Measurements from ENCODE around the gene BAZ1A. TPM values are rescaled to one million over a fixed set of nuclear protein-coding genes. Genes with fewer than 3 reads are reported as not detected.
"Not testable (repeated sequence)": the region's sequence is repeated elsewhere in the genome, so short reads cannot be mapped to it uniquely, and the experiment has no call there.

BAZ1A gene
- total RNA-seq, 2 experiments from 2014 or later = 67.8 to 68.0 TPM

DNA sequence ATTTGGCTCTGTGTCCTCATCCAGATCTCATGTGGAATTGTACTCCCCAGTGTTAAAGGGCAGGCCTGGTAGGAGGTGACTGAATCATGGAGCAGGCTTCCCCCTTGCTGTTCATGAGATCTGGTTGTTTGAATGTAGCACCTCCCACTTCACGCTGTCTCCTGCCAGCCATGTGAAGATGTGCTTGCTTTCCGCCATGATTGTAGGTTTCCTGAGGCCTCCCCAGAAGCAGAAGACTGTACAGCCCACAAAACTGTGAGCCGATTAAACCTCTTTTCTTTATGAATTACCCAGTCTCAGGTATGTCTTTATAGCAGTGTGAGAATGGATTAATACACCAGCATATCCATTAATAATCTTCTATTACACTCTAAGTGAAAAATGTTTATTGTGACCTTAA, 70.2 kb downstream of the BAZ1A start:
- peaks cover 62% of the 10 kb centered on the region for H3K36me3 Mint-ChIP-seq
- intact Hi-C loops (cut with micrococcal nuclease) = no loop called here
- POLR2A ChIA-PET = no interaction called here
- H3K4me1 Mint-ChIP-seq (ENCODE audit: low read depth) = peaks cover 12% of the 10 kb centered on the region
- H3K27ac Mint-ChIP-seq = no peak overlapping the region
- H3K27me3 Mint-ChIP-seq = no peaks in the 10 kb centered on the region
- H3K4me3 Mint-ChIP-seq = no peak overlapping the region
- CTCF ChIA-PET = no interaction called here
- H3K9me3 Mint-ChIP-seq = peaks cover 12% of the 10 kb centered on the region
- no peak for DNase-seq

DNA sequence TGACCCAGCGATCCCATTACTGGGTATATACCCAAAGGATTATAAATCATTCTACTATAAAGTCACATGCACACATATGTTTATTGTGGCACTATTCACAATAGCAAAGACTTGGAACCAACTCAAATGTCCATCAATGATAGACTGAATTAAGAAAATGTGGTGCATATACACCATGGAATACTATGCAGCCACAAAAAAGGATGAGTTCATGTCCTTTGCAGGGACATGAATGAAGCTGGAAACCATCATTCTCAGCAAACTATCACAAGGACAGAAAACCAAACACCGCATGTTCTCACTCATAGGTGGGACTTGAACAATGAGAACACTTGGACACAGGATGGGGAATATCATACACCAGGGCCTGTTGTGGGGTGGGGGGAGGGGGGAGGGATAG, 76.3 kb downstream of the BAZ1A start:
- DNase-seq; H3K27me3 Mint-ChIP-seq; POLR2A ChIA-PET; H3K27ac Mint-ChIP-seq; CTCF ChIA-PET; intact Hi-C loops (cut with micrococcal nuclease); H3K9me3 Mint-ChIP-seq; H3K4me1 Mint-ChIP-seq (ENCODE audit: low read depth); H3K4me3 Mint-ChIP-seq: not testable (repeated sequence)
- peaks cover 52% of the 10 kb centered on the region for H3K36me3 Mint-ChIP-seq

DNA sequence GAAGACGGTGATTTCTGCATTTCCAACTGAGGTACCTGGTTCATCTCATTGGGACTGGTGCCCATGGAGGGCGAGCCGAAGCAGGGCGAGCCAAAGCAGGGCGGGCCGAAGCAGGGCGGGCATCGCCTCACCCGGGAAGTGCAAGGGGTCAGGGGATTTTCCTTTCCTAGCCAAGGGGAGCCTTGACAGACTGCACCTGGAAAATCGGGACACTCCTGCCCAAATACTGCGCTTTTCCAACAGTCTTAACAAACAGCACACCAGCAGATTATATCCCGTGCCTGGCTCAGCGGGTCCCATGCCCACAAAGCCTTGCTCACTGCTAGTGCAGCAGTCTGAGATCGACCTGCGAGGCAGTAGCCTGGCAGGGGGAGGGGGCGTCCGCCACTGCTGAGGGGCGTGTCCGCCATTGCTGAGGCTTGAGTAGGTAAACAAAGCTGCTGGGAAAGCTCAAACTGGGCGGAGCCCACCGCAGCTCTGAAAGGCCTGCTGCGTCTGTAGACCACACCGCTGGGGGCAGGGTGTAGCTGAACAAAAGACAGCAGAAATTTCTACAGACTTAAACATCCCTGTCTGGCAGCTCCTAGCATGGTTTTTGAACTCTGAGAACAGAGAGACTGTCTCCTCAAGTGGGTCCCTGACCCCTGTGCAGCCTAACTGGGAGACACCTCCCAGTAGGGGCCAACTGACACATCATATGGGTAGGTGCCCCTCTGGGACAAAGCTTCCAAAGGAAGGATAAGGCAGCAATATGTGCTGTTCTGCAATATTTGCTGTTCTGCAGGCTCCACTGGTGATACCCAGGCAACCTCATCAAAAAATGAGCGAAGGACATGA, 77.2 kb downstream of the BAZ1A start:
- H3K27me3 Mint-ChIP-seq = no peaks in the 10 kb centered on the region
- no peaks in the 10 kb centered on the region for H3K9me3 Mint-ChIP-seq
- ChIA-PET CTCF (no interaction called here), POLR2A (no interaction called here)
- DNase-seq = no peak
- intact Hi-C loops (cut with micrococcal nuclease) = no loop called here
- peaks cover 48% of the 10 kb centered on the region for H3K36me3 Mint-ChIP-seq
- H3K4me1 Mint-ChIP-seq (ENCODE audit: low read depth) = peaks cover 5% of the 10 kb centered on the region
- no peak overlapping the region for H3K27ac Mint-ChIP-seq
- H3K4me3 Mint-ChIP-seq = no peak overlapping the region

DNA sequence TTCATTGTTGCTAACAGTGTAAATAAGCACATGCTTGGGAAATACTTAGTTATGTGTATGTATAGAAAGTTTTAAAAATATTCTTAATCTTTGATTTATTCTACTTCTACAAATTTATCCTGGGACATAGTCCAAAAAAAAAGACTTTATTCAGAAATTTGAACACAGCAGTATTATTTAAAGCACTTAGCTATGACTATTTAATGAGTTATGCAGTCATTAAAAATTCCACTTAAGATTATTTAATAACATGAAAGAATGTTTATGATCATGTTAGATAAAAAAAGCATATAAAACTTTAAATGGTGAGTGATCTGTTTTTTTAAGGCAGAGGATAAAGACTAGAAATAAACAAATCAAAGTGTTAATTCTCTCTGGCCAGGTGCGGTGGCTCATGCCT, 78.3 kb downstream of the BAZ1A start:
- Mint-ChIP-seq H3K4me3 (no peak overlapping the region), H3K9me3 (no peaks in the 10 kb centered on the region), H3K4me1 (ENCODE audit: low read depth) (no peaks in the 10 kb centered on the region), H3K27me3 (no peaks in the 10 kb centered on the region), H3K27ac (no peak overlapping the region), H3K36me3 (peaks cover 43% of the 10 kb centered on the region)
- intact Hi-C loops (cut with micrococcal nuclease) = no loop called here
- ChIA-PET CTCF (interaction anchor here (0.6 kb wide), 1 partner anchor 74 kb away, joined by 4 read pairs; no protein-coding TSS in a partner anchor), POLR2A (no interaction called here)
- DNase-seq = no peak

DNA sequence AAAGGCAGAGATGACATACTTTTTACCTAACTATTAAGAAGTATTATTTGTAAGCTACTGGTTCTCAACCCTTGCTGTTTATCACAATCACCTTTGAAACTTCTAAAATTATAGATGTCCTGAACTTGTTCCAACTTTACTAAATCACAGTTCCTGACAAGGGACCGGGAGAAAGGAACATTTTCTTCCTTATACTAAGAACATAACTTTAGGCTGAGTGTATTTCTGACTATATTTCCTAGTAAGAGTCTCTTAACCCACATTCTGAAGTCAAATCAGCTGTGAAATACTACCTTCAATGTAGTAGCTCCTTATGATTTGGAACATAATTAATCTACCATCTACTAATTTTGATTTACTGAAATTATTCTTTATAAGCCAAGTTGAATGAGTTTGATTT, 80.2 kb downstream of the BAZ1A start:
- CTCF ChIA-PET = no interaction called here
- Mint-ChIP-seq H3K27me3 (no peaks in the 10 kb centered on the region), H3K9me3 (no peaks in the 10 kb centered on the region), H3K4me3 (no peak overlapping the region), H3K4me1 (ENCODE audit: low read depth) (no peaks in the 10 kb centered on the region), H3K36me3 (peaks cover 39% of the 10 kb centered on the region), H3K27ac (no peak overlapping the region)
- intact Hi-C loops (cut with micrococcal nuclease) = no loop called here
- POLR2A ChIA-PET = no interaction called here
- no peak for DNase-seq

DNA sequence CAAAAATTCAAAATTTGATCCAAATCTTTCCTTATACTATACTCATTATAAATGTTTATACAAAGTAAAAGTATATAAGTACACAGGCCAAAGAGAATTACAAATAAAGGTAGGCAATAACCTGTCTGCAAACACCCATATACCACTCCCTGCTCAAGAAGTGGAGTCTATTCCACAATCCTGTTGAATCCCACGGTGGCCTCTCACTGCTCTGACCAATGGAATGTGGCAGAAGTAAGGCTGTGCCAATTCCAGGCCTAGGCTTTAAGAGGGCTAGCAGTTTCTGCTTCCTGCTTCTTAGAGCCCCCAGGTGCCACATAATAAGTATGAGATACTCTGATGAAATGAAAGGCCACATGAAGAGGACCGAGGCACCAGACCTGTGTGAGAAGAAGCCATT, 80.9 kb downstream of the BAZ1A start:
- no peak for DNase-seq
- ChIA-PET POLR2A (no interaction called here), CTCF (no interaction called here)
- Mint-ChIP-seq H3K9me3 (no peaks in the 10 kb centered on the region), H3K4me1 (ENCODE audit: low read depth) (no peaks in the 10 kb centered on the region), H3K4me3 (no peak overlapping the region), H3K27ac (no peak overlapping the region), H3K27me3 (no peaks in the 10 kb centered on the region), H3K36me3 (peaks cover 38% of the 10 kb centered on the region)
- intact Hi-C loops (cut with micrococcal nuclease) = no loop called here

DNA sequence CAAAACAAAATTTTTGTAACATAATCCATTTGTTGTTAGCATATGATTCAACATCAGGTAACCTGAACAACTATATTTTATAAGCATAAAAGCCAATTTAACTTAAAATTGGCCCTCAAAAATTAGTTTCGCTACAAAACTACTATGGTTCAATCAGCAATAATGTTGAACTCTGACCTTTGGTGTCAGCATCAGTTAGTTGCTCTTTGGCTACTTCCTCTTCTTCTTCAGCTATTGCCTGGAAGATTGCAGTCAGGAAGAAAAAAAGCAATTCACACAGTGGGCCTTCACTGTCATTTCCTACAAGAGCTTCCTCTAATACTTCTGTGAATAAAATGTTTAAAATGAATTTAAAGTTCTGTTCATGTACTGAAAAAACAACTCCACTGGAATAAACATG, 82.6 kb downstream of the BAZ1A start:
- Mint-ChIP-seq H3K4me3 (no peak overlapping the region), H3K27ac (no peak overlapping the region), H3K36me3 (peaks cover 23% of the 10 kb centered on the region), H3K4me1 (ENCODE audit: low read depth) (no peaks in the 10 kb centered on the region), H3K9me3 (no peaks in the 10 kb centered on the region), H3K27me3 (no peaks in the 10 kb centered on the region)
- ChIA-PET CTCF (no interaction called here), POLR2A (no interaction called here)
- no peak for DNase-seq
- intact Hi-C loops (cut with micrococcal nuclease) = no loop called here

DNA sequence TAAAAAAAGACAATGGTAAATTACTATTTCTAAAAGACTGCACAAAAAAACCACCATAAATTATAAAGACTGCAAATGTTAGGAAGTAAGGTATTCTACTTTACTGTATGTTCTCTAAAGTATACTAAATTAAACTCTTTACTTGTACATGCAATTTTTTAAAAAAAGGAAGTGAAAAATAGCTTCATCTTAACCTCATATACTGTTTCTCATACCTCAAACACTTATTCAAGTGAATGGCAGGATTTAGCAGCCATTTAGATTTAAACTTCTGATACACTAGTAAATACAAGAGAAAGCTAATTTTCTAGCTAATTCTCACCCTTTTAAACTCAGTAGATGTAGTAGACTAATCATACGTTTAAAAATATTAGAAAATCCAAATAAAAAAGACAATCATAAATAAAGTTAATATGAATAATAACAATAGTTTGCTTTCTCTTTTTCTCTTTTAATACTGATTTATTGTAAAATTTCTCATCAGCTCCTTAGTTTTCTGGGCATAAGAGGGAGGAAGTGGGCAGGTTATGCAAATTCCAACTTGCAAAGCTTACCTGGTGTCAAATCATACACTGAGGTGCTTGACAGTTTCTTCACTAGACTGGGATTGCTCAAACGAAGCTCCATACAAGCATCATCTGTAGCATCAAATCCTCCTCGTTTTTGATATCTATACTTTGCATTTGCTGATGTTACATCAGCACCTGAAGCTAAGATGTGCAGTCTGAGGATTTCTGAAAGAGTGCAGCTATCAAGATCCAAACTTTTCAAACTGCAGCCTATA, 89.7 kb downstream of the BAZ1A start:
- Mint-ChIP-seq H3K4me1 (ENCODE audit: low read depth) (peaks cover 7% of the 10 kb centered on the region), H3K27me3 (no peaks in the 10 kb centered on the region), H3K36me3 (peaks cover 45% of the 10 kb centered on the region), H3K9me3 (no peaks in the 10 kb centered on the region), H3K4me3 (no peak overlapping the region), H3K27ac (no peak overlapping the region)
- DNase-seq = no peak
- ChIA-PET POLR2A (no interaction called here), CTCF (interaction anchor here (0.7 kb wide), 1 partner anchor 194 kb away, joined by 3 read pairs; no protein-coding TSS in a partner anchor)
- intact Hi-C loops (cut with micrococcal nuclease) = no loop called here

DNA sequence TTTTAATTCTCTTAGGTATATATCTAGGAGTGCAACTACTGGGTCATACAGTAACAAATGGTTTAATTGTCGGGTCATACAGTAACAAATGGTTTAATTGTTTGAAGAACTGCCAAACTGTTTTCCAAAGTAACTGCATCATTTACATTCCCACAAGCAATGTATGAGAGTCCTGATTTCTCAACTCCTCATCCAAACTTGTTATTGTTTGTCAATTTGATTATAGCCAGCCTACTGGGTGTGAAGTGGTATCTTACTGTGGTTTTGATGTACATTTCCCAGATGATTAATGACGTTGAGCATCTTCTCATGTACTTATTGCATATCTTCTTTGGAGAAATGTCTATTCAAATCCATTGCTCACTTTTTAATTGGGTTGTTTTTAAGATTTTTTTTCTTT, 93.1 kb downstream of the BAZ1A start:
- Mint-ChIP-seq H3K4me1 (ENCODE audit: low read depth) (peaks cover 7% of the 10 kb centered on the region), H3K9me3 (no peaks in the 10 kb centered on the region), H3K36me3 (peaks cover 48% of the 10 kb centered on the region), H3K4me3 (no peak overlapping the region), H3K27me3 (no peaks in the 10 kb centered on the region), H3K27ac (no peak overlapping the region)
- ChIA-PET POLR2A (no interaction called here), CTCF (no interaction called here)
- DNase-seq = no peak
- intact Hi-C loops (cut with micrococcal nuclease) = no loop called here

DNA sequence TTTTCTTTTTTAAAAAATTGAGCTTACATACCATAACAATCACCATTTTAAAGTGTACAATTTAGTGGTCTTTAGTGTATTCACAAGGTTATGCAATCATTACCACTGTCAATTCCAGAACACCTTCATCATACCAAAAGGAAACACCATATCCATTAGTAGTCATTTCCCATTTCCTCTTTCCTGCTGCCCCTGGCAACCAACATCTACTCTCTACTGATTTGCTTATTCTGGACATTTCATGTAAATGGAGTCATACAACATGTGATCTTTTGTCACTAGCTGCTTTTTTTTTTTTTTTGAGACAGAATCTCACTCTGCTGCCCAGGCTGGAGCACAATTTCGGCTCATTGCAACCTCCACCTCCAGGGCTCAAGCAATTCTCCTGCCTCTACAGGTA, 93.9 kb downstream of the BAZ1A start:
- intact Hi-C loops (cut with micrococcal nuclease) = no loop called here
- H3K27ac Mint-ChIP-seq = peak overlapping the region; percentile 13
- CTCF ChIA-PET = no interaction called here
- H3K9me3 Mint-ChIP-seq = no peaks in the 10 kb centered on the region
- peak; percentile 22 for DNase-seq
- H3K36me3 Mint-ChIP-seq = peaks cover 48% of the 10 kb centered on the region
- H3K4me1 Mint-ChIP-seq (ENCODE audit: low read depth) = peaks cover 6% of the 10 kb centered on the region
- H3K4me3 Mint-ChIP-seq = no peak overlapping the region
- POLR2A ChIA-PET = interaction anchor here (0.8 kb wide), 1 partner anchor 265 kb away, joined by 4 read pairs; the partner anchor contains the start of gene FAM177A1
- no peaks in the 10 kb centered on the region for H3K27me3 Mint-ChIP-seq

DNA sequence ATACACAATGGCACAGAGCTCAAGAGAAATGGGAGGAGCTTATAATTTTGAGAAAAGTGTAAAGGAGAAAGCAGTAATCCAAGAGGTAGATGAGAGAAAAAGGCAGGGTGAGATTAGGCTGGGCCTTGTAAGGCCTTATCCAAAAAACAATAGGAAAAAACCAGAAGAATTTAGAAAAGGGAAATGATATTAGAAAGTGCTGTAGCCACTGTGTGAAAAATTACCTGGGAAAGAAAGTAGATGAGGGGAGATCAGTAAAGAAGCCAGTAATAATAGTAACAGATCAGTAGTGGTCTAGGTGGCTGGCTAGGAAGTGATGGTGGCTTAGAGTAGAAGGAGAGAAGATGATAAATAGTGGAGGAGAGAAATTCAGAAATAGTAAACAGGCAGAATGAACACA, 94.5 kb downstream of the BAZ1A start:
- ChIA-PET CTCF (no interaction called here), POLR2A (interaction anchor here (0.8 kb wide), 1 partner anchor 266 kb away, joined by 4 read pairs; the partner anchor contains the start of gene FAM177A1)
- H3K4me1 Mint-ChIP-seq (ENCODE audit: low read depth) = peaks cover 5% of the 10 kb centered on the region
- H3K36me3 Mint-ChIP-seq = peaks cover 51% of the 10 kb centered on the region
- no peaks in the 10 kb centered on the region for H3K27me3 Mint-ChIP-seq
- intact Hi-C loops (cut with micrococcal nuclease) = no loop called here
- DNase-seq = no peak
- peak overlapping the region; percentile 3 for H3K27ac Mint-ChIP-seq
- no peak overlapping the region for H3K4me3 Mint-ChIP-seq
- no peaks in the 10 kb centered on the region for H3K9me3 Mint-ChIP-seq

DNA sequence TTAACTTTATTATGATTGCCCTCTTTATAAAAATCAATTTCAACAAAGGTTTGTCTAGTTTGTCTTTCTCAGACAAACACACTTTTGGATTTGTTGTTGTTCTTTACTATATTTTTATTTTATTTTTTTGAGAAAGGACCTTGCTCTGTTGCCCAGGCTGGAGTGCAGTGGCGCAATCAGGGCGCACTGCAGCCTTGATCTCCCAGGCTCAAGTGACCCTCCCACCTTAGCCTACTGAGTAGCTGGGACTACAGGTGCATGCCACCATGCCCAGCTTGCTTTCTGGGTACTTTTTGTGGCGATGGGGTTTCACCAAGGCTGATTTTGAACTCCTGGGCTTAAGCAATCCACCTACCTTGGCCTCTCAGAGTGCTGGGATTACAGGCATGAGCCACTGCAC, 96.4 kb downstream of the BAZ1A start:
- Mint-ChIP-seq H3K36me3 (peaks cover 54% of the 10 kb centered on the region), H3K27me3 (no peaks in the 10 kb centered on the region), H3K27ac (no peak overlapping the region), H3K4me1 (ENCODE audit: low read depth) (peaks cover 5% of the 10 kb centered on the region), H3K4me3 (no peak overlapping the region), H3K9me3 (no peaks in the 10 kb centered on the region)
- ChIA-PET CTCF (interaction anchor here (2.1 kb wide), 1 partner anchor 56 kb away, joined by 6 read pairs; no protein-coding TSS in a partner anchor), POLR2A (no interaction called here)
- intact Hi-C loops (cut with micrococcal nuclease) = no loop called here
- DNase-seq = no peak
